CD14-positive monocyte (primary cell): ENCODE data around the gene RPL11. TPM values are rescaled to one million over a fixed set of nuclear protein-coding genes. Genes with fewer than 3 reads are reported as not detected.

ENCODE experiments used
- DNase-seq, 3 donors: peaks; one replicate each; pipeline ENCODE4 v3.0.0-alpha.2; 2011 to 2022
- H2AFZ ChIP-seq: 2 replicates; pipeline ENCODE4 v1.6.0; 2012; ENCODE audit warnings: mild to moderate bottlenecking, low read depth, low read length, inconsistent platforms; ENCODE audit not compliant: insufficient read depth, poor library complexity, severe bottlenecking
- H3K27ac ChIP-seq, 2 donors: 1 replicate in 1 of 2; 2 replicates in 1 of 2; pipeline ENCODE4 v1.5.1; 2012 to 2013; ENCODE audit warnings: low read length in 2 of 2, control low read depth in 1 of 2, inconsistent platforms in 1 of 2, low read depth in 1 of 2, mild to moderate bottlenecking in 1 of 2
- H3K27me3 ChIP-seq, 2 donors: one replicate each; pipeline versions ENCODE4 v1.6.0 to v1.6.1; 2011 to 2013; ENCODE audit warnings: low read length in 2 of 2; ENCODE audit not compliant: control insufficient read depth in 2 of 2, insufficient read depth in 2 of 2
- H3K36me3 ChIP-seq, 2 donors: replicated peaks in 1 of 2; 1 replicate in 1 of 2; 2 replicates in 1 of 2; pipeline versions ENCODE4 v1.5.1 to v1.6.1; 2012 to 2013; ENCODE audit warnings: low read length in 2 of 2, control low read depth in 1 of 2, inconsistent platforms in 1 of 2, mild to moderate bottlenecking in 1 of 2; ENCODE audit not compliant: insufficient read depth in 2 of 2, control insufficient read depth in 1 of 2
- H3K4me1 ChIP-seq, 2 donors: 1 replicate in 1 of 2; 2 replicates in 1 of 2; pipeline versions ENCODE4 v1.5.1 to v1.6.1; 2012 to 2013; ENCODE audit warnings: low read length in 2 of 2, control low read depth in 1 of 2, inconsistent platforms in 1 of 2, mild to moderate bottlenecking in 1 of 2, moderate library complexity in 1 of 2; ENCODE audit not compliant: insufficient read depth in 2 of 2, control insufficient read depth in 1 of 2
- H3K4me2 ChIP-seq: replicated peaks from 2 replicates; pipeline ENCODE3; 2012; ENCODE audit warnings: low read length, moderate library complexity, mild to moderate bottlenecking; ENCODE audit not compliant: poor library complexity, severe bottlenecking; ENCODE audit errors: extremely low read depth
- H3K4me3 ChIP-seq, 3 experiments: fragments of 200-600 bp in 1 of 3; sonication (generic) in 1 of 3; replicated peaks in 1 of 3; 1 replicate in 2 of 3; 2 replicates in 1 of 3; pipeline ENCODE4 v1.5.1; 2011 to 2013; ENCODE audit warnings: low read length in 3 of 3, mild to moderate bottlenecking in 3 of 3, control low read depth in 2 of 3, low read depth in 2 of 3, inconsistent platforms in 1 of 3, moderate library complexity in 1 of 3
- H3K79me2 ChIP-seq: 2 replicates; pipeline ENCODE4 v1.6.0; 2012; ENCODE audit warnings: mild to moderate bottlenecking, control low read depth, inconsistent platforms, low read length, moderate library complexity; ENCODE audit not compliant: insufficient read depth
- H3K9ac ChIP-seq: 2 replicates; pipeline ENCODE4 v1.6.0; 2017; ENCODE audit warnings: low read length, mild to moderate bottlenecking; ENCODE audit not compliant: insufficient read depth, poor library complexity, severe bottlenecking
- H3K9me3 ChIP-seq, 2 donors: replicated peaks in 1 of 2; 1 replicate in 1 of 2; 2 replicates in 1 of 2; pipeline versions ENCODE4 v1.5.1 to v1.6.1; 2012 to 2013; ENCODE audit warnings: low read length in 2 of 2, control low read depth in 1 of 2; ENCODE audit not compliant: control insufficient read depth in 1 of 2, insufficient read depth in 1 of 2
- H4K20me1 ChIP-seq: 2 replicates; pipeline ENCODE4 v1.6.0; 2012; ENCODE audit warnings: mild to moderate bottlenecking, low read length, control low read depth, moderate library complexity; ENCODE audit not compliant: insufficient read depth
- H3K27ac Mint-ChIP-seq, 7 donors: one replicate each; pipeline ENCODE4 v1.8.0; 2020; ENCODE audit warnings: mild to moderate bottlenecking in 7 of 7, mixed read lengths in 7 of 7, moderate library complexity in 6 of 7, inconsistent platforms in 2 of 7
- H3K27me3 Mint-ChIP-seq, 3 donors: one replicate each; pipeline ENCODE4 v1.8.0; 2021 to 2022; ENCODE audit warnings: low read depth in 3 of 3, mild to moderate bottlenecking in 3 of 3, mixed read lengths in 3 of 3, moderate library complexity in 3 of 3, inconsistent platforms in 1 of 3
- H3K36me3 Mint-ChIP-seq, 2 donors: one replicate each; pipeline ENCODE4 v1.8.0; 2020; ENCODE audit warnings: mixed read lengths in 2 of 2, inconsistent platforms in 1 of 2, mild to moderate bottlenecking in 1 of 2
- H3K4me1 Mint-ChIP-seq: one replicate; pipeline ENCODE4 v1.8.0; 2020; ENCODE audit warnings: mild to moderate bottlenecking, mixed read lengths
- H3K4me3 Mint-ChIP-seq, 2 donors: one replicate each; pipeline ENCODE4 v1.8.0; 2020; ENCODE audit warnings: mild to moderate bottlenecking in 2 of 2, mixed read lengths in 2 of 2, moderate library complexity in 1 of 2
- H3K9me3 Mint-ChIP-seq, 7 donors: one replicate each; pipeline ENCODE4 v1.8.0; 2020 to 2022; ENCODE audit warnings: mixed read lengths in 7 of 7, mild to moderate bottlenecking in 6 of 7, moderate library complexity in 6 of 7, inconsistent platforms in 2 of 7
- WGBS: methylation state at CpG from one replicate; pipeline ENCODE4 v1.1.5; 2013; ENCODE audit warnings: missing lambda C conversion rate; ENCODE audit not compliant: insufficient coverage; 5-methylcytosine and 5-hydroxymethylcytosine counted together
- intact Hi-C, 2 donors: fragments of 100-400 bp; cut with micrococcal nuclease; formaldehyde crosslinking; loops; one replicate each; pipeline versions ENCODE4 v1.15.0 to v1.15.1; 2023
- polyA plus RNA-seq, 3 donors: library from polyadenylated mRNA; depleted of rRNA in 1 of 3; unstranded in 2 of 3; stranded (reverse) in 1 of 3; fragments of 300-500 nt in 2 of 3; fragments of >200 nt in 1 of 3; fragmentation: Illumina TruSeq in 2 of 3; gene quantifications; 1 replicate in 2 of 3; 2 replicates in 1 of 3; pipeline ENCODE4 v1.2.3, GENCODE V29; 2012 to 2021
- TF ChIP-seq, protein P1 (sequence below): fragments of 200-600 bp; IDR thresholded peaks from one replicate; pipeline ENCODE4 v1.8.0; 2022; ENCODE audit warnings: antibody characterized with exemption, mild to moderate bottlenecking

Gene RPL11
- polyA plus RNA-seq, 3 donors: 542 to 923 (median 552) TPM

DNA sequence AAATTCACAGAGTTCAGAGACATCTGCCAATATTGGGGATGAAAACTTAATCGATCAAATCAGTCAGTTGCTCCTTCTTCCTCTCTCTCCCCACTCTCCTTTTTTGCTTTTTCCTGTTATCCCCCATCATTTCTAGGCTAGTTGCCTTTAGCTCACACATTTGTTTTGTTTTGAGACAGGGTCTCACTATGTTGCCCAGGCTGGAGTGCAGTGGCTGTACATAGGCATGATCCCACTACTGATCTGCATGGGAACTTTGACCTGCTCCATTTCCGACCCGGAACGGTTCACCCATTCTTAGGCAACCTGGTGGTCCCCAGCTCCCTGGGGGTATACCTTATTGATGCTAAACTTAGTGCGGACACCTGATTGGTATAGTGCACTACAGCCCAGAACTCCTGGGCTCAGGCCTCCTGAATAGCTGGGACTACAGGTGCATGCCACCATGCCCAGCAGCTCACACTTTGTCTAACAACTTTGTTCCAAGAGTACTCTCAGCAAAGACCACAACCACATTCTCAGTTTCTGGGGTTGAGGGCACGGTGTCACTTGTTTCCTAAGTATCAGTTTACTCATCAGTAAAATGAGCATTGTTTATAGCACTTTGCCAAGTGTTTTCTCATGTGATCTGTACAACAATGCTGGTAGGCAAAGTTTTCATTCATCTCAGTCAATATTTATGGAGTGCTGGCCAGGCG lies 45.0 kb downstream of the RPL11 start:
- Histone ChIP-seq H3K4me2 (no peak overlapping the region), H3K4me3 (no peak overlapping the region), H3K27me3 (no peaks in the 10 kb centered on the region), H3K9ac (no peak overlapping the region), H3K4me1 (peaks cover 0 to 9% of the 10 kb centered on the region in 2 donors), H3K27ac (no peak overlapping the region), H3K36me3 (no peaks in the 10 kb centered on the region), H2AFZ (no peak overlapping the region), H4K20me1 (no peaks in the 10 kb centered on the region), H3K79me2 (no peaks in the 10 kb centered on the region), H3K9me3 (no peaks in the 10 kb centered on the region)
- Mint-ChIP-seq H3K9me3 (peaks cover 0 to 2% (median 0%) of the 10 kb centered on the region in 7 donors), H3K4me1 (peaks cover 10% of the 10 kb centered on the region), H3K4me3 (no peak overlapping the region), H3K36me3 (no peaks in the 10 kb centered on the region), H3K27ac (no peak overlapping the region), H3K27me3 (peaks cover 0 to 2% (median 2%) of the 10 kb centered on the region in 3 donors)
- WGBS: 95% methylated on average over 4 of the region's 7 CpGs
- intact Hi-C loops: no loop called here
- DNase-seq: no peak
- TF ChIP-seq, protein P1, sequence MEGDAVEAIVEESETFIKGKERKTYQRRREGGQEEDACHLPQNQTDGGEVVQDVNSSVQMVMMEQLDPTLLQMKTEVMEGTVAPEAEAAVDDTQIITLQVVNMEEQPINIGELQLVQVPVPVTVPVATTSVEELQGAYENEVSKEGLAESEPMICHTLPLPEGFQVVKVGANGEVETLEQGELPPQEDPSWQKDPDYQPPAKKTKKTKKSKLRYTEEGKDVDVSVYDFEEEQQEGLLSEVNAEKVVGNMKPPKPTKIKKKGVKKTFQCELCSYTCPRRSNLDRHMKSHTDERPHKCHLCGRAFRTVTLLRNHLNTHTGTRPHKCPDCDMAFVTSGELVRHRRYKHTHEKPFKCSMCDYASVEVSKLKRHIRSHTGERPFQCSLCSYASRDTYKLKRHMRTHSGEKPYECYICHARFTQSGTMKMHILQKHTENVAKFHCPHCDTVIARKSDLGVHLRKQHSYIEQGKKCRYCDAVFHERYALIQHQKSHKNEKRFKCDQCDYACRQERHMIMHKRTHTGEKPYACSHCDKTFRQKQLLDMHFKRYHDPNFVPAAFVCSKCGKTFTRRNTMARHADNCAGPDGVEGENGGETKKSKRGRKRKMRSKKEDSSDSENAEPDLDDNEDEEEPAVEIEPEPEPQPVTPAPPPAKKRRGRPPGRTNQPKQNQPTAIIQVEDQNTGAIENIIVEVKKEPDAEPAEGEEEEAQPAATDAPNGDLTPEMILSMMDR: no peak

DNA sequence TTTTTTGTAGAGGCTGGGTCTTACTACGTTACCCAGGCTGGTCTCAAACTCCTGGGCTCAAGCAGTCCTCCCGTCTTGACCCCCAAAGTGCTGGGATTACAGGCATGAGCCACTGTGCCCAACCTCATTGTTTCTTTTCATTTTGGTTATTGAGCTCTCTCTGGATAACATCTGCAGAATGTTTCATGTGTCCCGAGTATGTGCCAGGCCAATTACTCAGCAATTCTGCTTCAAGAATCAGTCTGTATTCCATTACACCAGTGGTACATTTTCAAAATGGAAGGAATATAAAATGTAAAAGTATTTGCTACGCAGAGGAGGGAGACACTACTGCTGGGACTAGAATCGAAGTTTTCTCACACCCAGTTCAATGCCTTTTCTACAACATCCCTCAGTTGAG lies 50.0 kb downstream of the RPL11 start:
- H2AFZ ChIP-seq: no peak overlapping the region
- peaks cover 0 to 4% (median 2%) of the 10 kb centered on the region in 3 donors for H3K27me3 Mint-ChIP-seq
- DNase-seq: no peak
- H3K4me1 ChIP-seq: peaks cover 16 to 27% of the 10 kb centered on the region in 2 donors
- H3K4me3 Mint-ChIP-seq: peak overlapping the region in 1 of 2 donors; percentile 13
- no peak overlapping the region for H3K27ac ChIP-seq
- H3K9me3 ChIP-seq: no peaks in the 10 kb centered on the region
- no peak overlapping the region for H3K9ac ChIP-seq
- TF ChIP-seq, protein P1: no peak
- H3K4me3 ChIP-seq: no peak overlapping the region
- 87% methylated on average over 3 of the region's 5 CpGs for WGBS
- H3K4me1 Mint-ChIP-seq: peaks cover 25% of the 10 kb centered on the region
- H3K36me3 Mint-ChIP-seq: peaks cover 4 to 10% of the 10 kb centered on the region in 2 donors
- peaks cover 30% of the 10 kb centered on the region for H4K20me1 ChIP-seq
- intact Hi-C loops: loop anchor here (5.0 to 10.0 kb wide), 2 partner anchors 49 to 187 kb away; partner anchors contain the start of genes ID3 (in 1 of the 2) and RPL11 (in 1 of the 2)
- no peaks in the 10 kb centered on the region for H3K9me3 Mint-ChIP-seq
- H3K27ac Mint-ChIP-seq: no peak overlapping the region
- H3K27me3 ChIP-seq: no peaks in the 10 kb centered on the region
- H3K4me2 ChIP-seq: no peak overlapping the region
- peaks cover 0 to 11% of the 10 kb centered on the region in 2 donors for H3K36me3 ChIP-seq
- peaks cover 34% of the 10 kb centered on the region for H3K79me2 ChIP-seq
